HepG2 (cell line): ENCODE results near the gene PSMB11. TPM values are rescaled to one million over a fixed set of nuclear protein-coding genes. Genes with fewer than 3 reads are reported as not detected.

Experiments used
- GABPB1 ChIP-seq: IDR thresholded peaks from 2 replicates; pipeline ENCODE4 v1.6.1; 2016; ENCODE audit warnings: mild to moderate bottlenecking, missing genetic modification reagents, moderate library complexity, missing compliant biosample characterization
- HIVEP1 ChIP-seq: sonication (generic); formaldehyde crosslinking; IDR thresholded peaks from 2 replicates; pipeline ENCODE4 v1.4.0; 2020; ENCODE audit warnings: mild to moderate bottlenecking, missing genetic modification reagents
- MED13 ChIP-seq: sonication (generic); formaldehyde crosslinking; IDR thresholded peaks from 2 replicates; pipeline ENCODE4 v1.5.0; 2020; ENCODE audit warnings: missing genetic modification reagents
- PHF5A ChIP-seq: IDR thresholded peaks from one replicate; pipeline ENCODE4 v1.6.1; 2018; ENCODE audit warnings: low read depth, missing genetic modification reagents; ENCODE audit not compliant: unreplicated experiment
- SP1 ChIP-seq, 2 experiments: fragments of 450-650 bp in 1 of 2; sonication (generic) in 1 of 2; formaldehyde crosslinking in 1 of 2; IDR thresholded peaks; 2 replicates each; pipeline versions ENCODE4 v1.4.0 to v1.6.1; 2016 to 2020; ENCODE audit warnings: missing genetic modification reagents in 1 of 2
- STAG1 ChIP-seq: sonication (generic); formaldehyde crosslinking; IDR thresholded peaks from 2 replicates; pipeline ENCODE4 v1.4.0; 2020; ENCODE audit warnings: missing genetic modification reagents
- ZNF253 ChIP-seq: sonication (generic); formaldehyde crosslinking; IDR thresholded peaks from 2 replicates; pipeline ENCODE4 v1.8.0; 2022; ENCODE audit warnings: mild to moderate bottlenecking, missing genetic modification reagents, borderline replicate concordance
- ZNF333 ChIP-seq: sonication (generic); formaldehyde crosslinking; IDR thresholded peaks from 2 replicates; pipeline ENCODE4 v1.4.0; 2020; ENCODE audit warnings: mild to moderate bottlenecking, missing genetic modification reagents, borderline replicate concordance
- ZNF33B ChIP-seq: sonication (generic); formaldehyde crosslinking; IDR thresholded peaks from 2 replicates; pipeline ENCODE4 v1.5.1; 2020; ENCODE audit warnings: mild to moderate bottlenecking, missing genetic modification reagents
- polyA plus RNA-seq, 8 experiments: library from polyadenylated mRNA; depleted of rRNA in 3 of 8; stranded (reverse) in 7 of 8; unstranded in 1 of 8; fragments of >200 nt; fragmentation: Illumina TruSeq in 4 of 8; extraction: Trizol in 4 of 8; gene quantifications; 2 replicates each; pipeline versions ENCODE4 v1.2.1 to v1.2.3, GENCODE V29; 2011 to 2016; ENCODE audit warnings: low read depth in 4 of 8, missing spikeins in 1 of 8, mixed read lengths in 1 of 8; ENCODE audit not compliant: insufficient read depth in 1 of 8
- total RNA-seq, 5 experiments: library from RNA; depleted of rRNA; stranded (reverse); fragments of >200 nt; fragmentation: Illumina TruSeq; extraction: Trizol; gene quantifications; 2 replicates each; pipeline ENCODE4 v1.2.3, GENCODE V29; 2016; ENCODE audit warnings: low read depth in 1 of 5
- TF ChIP-seq, protein P1 (sequence below): sonication (generic); formaldehyde crosslinking; IDR thresholded peaks from 2 replicates; pipeline ENCODE4 v1.4.0; 2020; ENCODE audit warnings: mild to moderate bottlenecking, missing genetic modification reagents
- TF ChIP-seq, protein P2 (sequence below): sonication (generic); formaldehyde crosslinking; IDR thresholded peaks from 2 replicates; pipeline ENCODE4 v1.9.0; 2021; ENCODE audit warnings: missing genetic modification reagents, borderline replicate concordance
- TF ChIP-seq, protein P3 (sequence below): sonication (generic); formaldehyde crosslinking; IDR thresholded peaks from 2 replicates; pipeline ENCODE4 v1.4.0; 2020; ENCODE audit warnings: missing genetic modification reagents
- TF ChIP-seq, protein P4 (sequence below): sonication (generic); formaldehyde crosslinking; IDR thresholded peaks from 2 replicates; pipeline ENCODE4 v1.8.1; 2023; ENCODE audit warnings: missing genetic modification reagents, mild to moderate bottlenecking, borderline replicate concordance
- TF ChIP-seq, protein P5 (sequence below): sonication (generic); formaldehyde crosslinking; IDR thresholded peaks from 2 replicates; pipeline ENCODE4 v1.4.0; 2020; ENCODE audit warnings: mild to moderate bottlenecking, missing genetic modification reagents, borderline replicate concordance

Gene PSMB11
- total and polyA plus RNA-seq, 2 of the 13 experiments (the other 11 are each of a cell fraction or from before 2014, with no cell fraction given), result not detected

DNA sequence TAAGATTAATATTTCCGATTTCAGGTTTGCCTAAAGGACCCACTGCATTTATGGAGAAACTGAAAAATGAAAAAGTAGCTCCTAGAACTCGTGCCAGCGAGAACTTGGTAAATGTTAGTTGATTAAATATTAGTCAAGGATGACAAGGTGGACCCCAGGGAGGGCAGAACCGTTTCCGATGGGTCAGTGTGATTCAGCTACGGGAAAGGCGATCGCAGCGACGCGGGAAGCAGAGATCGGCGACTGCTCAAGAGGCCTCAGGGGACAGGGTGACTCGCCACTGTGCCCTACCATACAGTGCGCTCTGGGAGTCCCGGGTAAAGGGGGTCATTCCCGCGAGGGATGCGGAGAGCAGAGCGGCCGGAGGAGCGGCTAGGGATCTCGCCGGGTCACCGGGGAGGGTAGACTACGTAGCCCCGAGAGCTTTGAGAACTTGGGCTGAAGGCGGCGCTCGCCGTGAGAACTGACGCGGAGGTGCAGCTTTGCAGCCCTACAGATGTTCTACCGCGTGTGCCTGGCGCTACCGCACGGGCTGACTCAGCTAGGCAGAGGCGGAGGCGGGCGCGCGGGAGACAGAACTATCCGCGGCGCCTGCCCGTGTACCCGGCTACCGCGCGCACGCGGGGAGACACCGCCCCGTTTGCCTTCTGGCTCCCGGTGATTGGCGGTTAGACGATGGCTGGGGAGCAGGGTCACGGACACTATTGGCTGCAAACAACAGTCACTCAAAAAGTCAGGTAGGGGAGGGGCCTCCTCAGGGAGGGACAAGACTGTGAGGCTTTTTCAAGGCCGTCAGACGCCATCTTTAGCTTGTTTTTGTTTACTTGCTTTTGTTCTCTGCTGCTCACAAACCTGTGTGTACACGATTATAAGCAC is 35.2 kb upstream of the PSMB11 start (continued):
- TF ChIP-seq, protein P1, sequence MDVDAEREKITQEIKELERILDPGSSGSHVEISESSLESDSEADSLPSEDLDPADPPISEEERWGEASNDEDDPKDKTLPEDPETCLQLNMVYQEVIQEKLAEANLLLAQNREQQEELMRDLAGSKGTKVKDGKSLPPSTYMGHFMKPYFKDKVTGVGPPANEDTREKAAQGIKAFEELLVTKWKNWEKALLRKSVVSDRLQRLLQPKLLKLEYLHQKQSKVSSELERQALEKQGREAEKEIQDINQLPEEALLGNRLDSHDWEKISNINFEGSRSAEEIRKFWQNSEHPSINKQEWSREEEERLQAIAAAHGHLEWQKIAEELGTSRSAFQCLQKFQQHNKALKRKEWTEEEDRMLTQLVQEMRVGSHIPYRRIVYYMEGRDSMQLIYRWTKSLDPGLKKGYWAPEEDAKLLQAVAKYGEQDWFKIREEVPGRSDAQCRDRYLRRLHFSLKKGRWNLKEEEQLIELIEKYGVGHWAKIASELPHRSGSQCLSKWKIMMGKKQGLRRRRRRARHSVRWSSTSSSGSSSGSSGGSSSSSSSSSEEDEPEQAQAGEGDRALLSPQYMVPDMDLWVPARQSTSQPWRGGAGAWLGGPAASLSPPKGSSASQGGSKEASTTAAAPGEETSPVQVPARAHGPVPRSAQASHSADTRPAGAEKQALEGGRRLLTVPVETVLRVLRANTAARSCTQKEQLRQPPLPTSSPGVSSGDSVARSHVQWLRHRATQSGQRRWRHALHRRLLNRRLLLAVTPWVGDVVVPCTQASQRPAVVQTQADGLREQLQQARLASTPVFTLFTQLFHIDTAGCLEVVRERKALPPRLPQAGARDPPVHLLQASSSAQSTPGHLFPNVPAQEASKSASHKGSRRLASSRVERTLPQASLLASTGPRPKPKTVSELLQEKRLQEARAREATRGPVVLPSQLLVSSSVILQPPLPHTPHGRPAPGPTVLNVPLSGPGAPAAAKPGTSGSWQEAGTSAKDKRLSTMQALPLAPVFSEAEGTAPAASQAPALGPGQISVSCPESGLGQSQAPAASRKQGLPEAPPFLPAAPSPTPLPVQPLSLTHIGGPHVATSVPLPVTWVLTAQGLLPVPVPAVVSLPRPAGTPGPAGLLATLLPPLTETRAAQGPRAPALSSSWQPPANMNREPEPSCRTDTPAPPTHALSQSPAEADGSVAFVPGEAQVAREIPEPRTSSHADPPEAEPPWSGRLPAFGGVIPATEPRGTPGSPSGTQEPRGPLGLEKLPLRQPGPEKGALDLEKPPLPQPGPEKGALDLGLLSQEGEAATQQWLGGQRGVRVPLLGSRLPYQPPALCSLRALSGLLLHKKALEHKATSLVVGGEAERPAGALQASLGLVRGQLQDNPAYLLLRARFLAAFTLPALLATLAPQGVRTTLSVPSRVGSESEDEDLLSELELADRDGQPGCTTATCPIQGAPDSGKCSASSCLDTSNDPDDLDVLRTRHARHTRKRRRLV (CRISPR knock-in tag), result peak; percentile 96
- TF ChIP-seq ZNF33B (peak; percentile 99), GABPB1 (CRISPR knock-in tag) (peak; percentile 93), ZNF333 (peak; percentile 99; the same call in 1 of the 2 replicates), SP1 (IDR thresholded peaks at IDR 0.05) (no peak), SP1 (CRISPR knock-in tag; IDR thresholded peaks at IDR 0.05) (peak; percentile 91), MED13 (peak; percentile 95), HIVEP1 (CRISPR knock-in tag) (peak; percentile 98), STAG1 (CRISPR knock-in tag) (peak; percentile 41; the same call in 1 of the 2 replicates), ZNF253 (CRISPR knock-in tag) (peak; percentile 99), PHF5A (CRISPR knock-in tag) (peak; percentile 98)
- TF ChIP-seq, protein P2, sequence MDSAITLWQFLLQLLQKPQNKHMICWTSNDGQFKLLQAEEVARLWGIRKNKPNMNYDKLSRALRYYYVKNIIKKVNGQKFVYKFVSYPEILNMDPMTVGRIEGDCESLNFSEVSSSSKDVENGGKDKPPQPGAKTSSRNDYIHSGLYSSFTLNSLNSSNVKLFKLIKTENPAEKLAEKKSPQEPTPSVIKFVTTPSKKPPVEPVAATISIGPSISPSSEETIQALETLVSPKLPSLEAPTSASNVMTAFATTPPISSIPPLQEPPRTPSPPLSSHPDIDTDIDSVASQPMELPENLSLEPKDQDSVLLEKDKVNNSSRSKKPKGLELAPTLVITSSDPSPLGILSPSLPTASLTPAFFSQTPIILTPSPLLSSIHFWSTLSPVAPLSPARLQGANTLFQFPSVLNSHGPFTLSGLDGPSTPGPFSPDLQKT (CRISPR knock-in tag), result peak; percentile 78
- TF ChIP-seq, protein P3, sequence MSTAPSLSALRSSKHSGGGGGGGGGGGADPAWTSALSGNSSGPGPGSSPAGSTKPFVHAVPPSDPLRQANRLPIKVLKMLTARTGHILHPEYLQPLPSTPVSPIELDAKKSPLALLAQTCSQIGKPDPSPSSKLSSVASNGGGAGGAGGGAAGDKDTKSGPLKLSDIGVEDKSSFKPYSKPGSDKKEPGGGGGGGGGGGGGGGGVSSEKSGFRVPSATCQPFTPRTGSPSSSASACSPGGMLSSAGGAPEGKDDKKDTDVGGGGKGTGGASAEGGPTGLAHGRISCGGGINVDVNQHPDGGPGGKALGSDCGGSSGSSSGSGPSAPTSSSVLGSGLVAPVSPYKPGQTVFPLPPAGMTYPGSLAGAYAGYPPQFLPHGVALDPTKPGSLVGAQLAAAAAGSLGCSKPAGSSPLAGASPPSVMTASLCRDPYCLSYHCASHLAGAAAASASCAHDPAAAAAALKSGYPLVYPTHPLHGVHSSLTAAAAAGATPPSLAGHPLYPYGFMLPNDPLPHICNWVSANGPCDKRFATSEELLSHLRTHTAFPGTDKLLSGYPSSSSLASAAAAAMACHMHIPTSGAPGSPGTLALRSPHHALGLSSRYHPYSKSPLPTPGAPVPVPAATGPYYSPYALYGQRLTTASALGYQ (CRISPR knock-in tag), result peak; percentile 94
- TF ChIP-seq, protein P4, sequence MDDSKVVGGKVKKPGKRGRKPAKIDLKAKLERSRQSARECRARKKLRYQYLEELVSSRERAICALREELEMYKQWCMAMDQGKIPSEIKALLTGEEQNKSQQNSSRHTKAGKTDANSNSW (CRISPR knock-in tag), result peak; percentile 97; the same call in 1 of the 2 replicates
- TF ChIP-seq, protein P5, sequence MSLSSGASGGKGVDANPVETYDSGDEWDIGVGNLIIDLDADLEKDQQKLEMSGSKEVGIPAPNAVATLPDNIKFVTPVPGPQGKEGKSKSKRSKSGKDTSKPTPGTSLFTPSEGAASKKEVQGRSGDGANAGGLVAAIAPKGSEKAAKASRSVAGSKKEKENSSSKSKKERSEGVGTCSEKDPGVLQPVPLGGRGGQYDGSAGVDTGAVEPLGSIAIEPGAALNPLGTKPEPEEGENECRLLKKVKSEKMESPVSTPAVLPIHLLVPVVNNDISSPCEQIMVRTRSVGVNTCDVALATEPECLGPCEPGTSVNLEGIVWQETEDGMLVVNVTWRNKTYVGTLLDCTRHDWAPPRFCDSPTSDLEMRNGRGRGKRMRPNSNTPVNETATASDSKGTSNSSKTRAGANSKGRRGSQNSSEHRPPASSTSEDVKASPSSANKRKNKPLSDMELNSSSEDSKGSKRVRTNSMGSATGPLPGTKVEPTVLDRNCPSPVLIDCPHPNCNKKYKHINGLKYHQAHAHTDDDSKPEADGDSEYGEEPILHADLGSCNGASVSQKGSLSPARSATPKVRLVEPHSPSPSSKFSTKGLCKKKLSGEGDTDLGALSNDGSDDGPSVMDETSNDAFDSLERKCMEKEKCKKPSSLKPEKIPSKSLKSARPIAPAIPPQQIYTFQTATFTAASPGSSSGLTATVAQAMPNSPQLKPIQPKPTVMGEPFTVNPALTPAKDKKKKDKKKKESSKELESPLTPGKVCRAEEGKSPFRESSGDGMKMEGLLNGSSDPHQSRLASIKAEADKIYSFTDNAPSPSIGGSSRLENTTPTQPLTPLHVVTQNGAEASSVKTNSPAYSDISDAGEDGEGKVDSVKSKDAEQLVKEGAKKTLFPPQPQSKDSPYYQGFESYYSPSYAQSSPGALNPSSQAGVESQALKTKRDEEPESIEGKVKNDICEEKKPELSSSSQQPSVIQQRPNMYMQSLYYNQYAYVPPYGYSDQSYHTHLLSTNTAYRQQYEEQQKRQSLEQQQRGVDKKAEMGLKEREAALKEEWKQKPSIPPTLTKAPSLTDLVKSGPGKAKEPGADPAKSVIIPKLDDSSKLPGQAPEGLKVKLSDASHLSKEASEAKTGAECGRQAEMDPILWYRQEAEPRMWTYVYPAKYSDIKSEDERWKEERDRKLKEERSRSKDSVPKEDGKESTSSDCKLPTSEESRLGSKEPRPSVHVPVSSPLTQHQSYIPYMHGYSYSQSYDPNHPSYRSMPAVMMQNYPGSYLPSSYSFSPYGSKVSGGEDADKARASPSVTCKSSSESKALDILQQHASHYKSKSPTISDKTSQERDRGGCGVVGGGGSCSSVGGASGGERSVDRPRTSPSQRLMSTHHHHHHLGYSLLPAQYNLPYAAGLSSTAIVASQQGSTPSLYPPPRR (CRISPR knock-in tag), result peak; percentile 76; the same call in 1 of the 2 replicates
